Measurements from ENCODE around the gene DSCAML1. TPM values are rescaled to one million over a fixed set of nuclear protein-coding genes. Genes with fewer than 3 reads are reported as not detected.

DSCAML1 gene
- total and polyA plus RNA-seq, 10 of the 15 experiments (the other 5 are each of a cell fraction or from before 2014, with no cell fraction given) = 0.03 to 0.18 (median 0.06) TPM; not detected in 1

- Histone ChIP-seq H3K4me1 (ENCODE audit: control insufficient read depth, insufficient read depth, low read length) (peaks cover 17% of the 10 kb centered on the region), H3K79me2 (ENCODE audit: control insufficient read depth, insufficient read depth, low read length) (no peaks in the 10 kb centered on the region), H3K36me3 (ENCODE audit: control insufficient read depth in 2 of 2, insufficient read depth in 2 of 2, low read length in 1 of 2) (no peaks in the 10 kb centered on the region), H3K4me3 (no peak overlapping the region), H3K27ac (ENCODE audit: control insufficient read depth, insufficient read depth) (no peak overlapping the region), H3K9ac (ENCODE audit: control insufficient read depth, insufficient read depth, low read length) (no peak overlapping the region), H3K4me2 (ENCODE audit: control insufficient read depth, insufficient read depth) (no peak overlapping the region), H3K27me3 (replicated peaks in 1 of 2; ENCODE audit: control insufficient read depth in 2 of 2, insufficient read depth in 2 of 2, low read length in 1 of 2) (no peaks in the 10 kb centered on the region), H4K20me1 (ENCODE audit: control insufficient read depth, insufficient read depth) (no peaks in the 10 kb centered on the region), H3K9me3 (replicated peaks; ENCODE audit: control insufficient read depth, insufficient read depth, low read length) (no peaks in the 10 kb centered on the region), H2AFZ (ENCODE audit: control insufficient read depth, low read depth, low read length) (no peak overlapping the region)
- ATAC-seq (no peak), DNase-seq (ENCODE audit: low read depth, low spot score) (no peak), FAIRE-seq (no peak)
- RAD21 ChIA-PET (ENCODE audit: unreplicated experiment) = interaction anchor here (0.6 to 22.6 kb wide), 9 partner anchors 8 to 527 kb away, joined by 3 to 393 read pairs (median 5); no protein-coding TSS in a partner anchor
- SMC1A ChIA-PET (ENCODE audit: uncharacterized antibody, unreplicated experiment) = interaction anchor here (1.0 to 11.7 kb wide), 6 partner anchors 8 to 228 kb away, joined by 3 to 183 read pairs (median 14); no protein-coding TSS in a partner anchor
- 52% methylated on average over 8 of the region's 8 CpGs for WGBS (ENCODE audit: insufficient coverage, insufficient replicate concordance, low lambda C conversion rate, missing lambda C conversion rate)
- intact Hi-C loops (cut with micrococcal nuclease; ENCODE audit: unreplicated experiment) = no loop called here
- TF ChIP-seq SP1 (IDR thresholded peaks at IDR 0.05; ENCODE audit: low read depth, low read length) (no peak), TBL1XR1 (IDR thresholded peaks at IDR 0.05; ENCODE audit: low read depth, low read length) (no peak), BRCA1 (IDR thresholded peaks at IDR 0.05; ENCODE audit: low read depth, low read length) (no peak), JUNB (IDR thresholded peaks at IDR 0.05) (no peak)
- POLR2A ChIA-PET = interaction anchor here (1.1 to 3.2 kb wide), 4 partner anchors 8 to 121 kb away, joined by 3 to 16 read pairs (median 5); no protein-coding TSS in a partner anchor
- in situ Hi-C loops (cut with MboI) = no loop called here
- no TSS peak for BruUV-seq (replicated peaks)
- CTCF ChIA-PET = interaction anchor here (0.6 to 16.0 kb wide), 8 partner anchors 18 to 643 kb away, joined by 3 to 503 read pairs (median 22); no protein-coding TSS in a partner anchor
Observed at GRCh38 chr11:117825538-117826189, 28.6 kb upstream of the DSCAML1 start.

Data from GM12878 (cell line).